Ecto neural progenitor cell (in vitro differentiated cells): ENCODE data around the gene TSPOAP1.

ENCODE experiments used
- DNase-seq: peaks from one replicate; pipeline ENCODE4 v3.0.0-alpha.2; 2018; ENCODE audit warnings: low spot score

Gene TSPOAP1

DNA sequence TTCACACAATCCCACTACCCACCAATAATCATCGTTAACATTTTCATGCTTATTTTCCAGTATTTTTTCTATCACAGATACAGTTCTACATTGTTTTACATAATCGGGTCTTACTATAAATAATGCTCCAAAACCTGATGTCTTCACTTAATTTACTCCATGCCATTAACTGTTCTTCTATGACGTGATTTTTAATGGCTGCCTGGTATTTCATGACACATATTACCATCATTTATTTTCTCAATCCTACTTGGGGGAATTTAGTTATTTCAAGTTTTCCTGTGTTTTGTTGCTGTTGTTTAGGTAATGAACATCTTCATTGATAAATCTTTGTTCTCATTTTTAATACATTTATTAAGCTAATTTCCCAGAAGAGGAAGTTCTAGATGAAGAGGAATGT is 75.5 kb downstream of the TSPOAP1 start:
- DNase-seq = no peak

DNA sequence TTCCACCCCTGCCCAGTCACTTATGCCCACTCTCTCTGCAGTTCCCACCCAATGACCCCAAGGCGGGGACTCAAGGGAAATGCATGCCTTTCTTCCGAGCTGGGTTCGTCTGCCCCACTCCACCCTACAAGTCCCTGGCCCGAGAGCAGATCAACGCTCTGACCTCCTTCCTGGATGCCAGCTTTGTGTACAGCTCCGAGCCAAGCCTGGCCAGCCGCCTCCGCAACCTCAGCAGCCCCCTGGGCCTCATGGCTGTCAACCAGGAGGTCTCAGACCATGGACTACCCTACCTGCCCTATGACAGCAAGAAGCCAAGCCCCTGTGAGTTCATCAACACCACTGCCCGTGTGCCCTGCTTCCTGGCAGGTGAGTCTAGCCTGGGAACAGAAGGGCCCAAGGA is 76.5 kb downstream of the TSPOAP1 start:
- peak; percentile 49 for DNase-seq
